HepG2 (cell line): ENCODE measurements around the gene COASY. TPM values are rescaled to one million over a fixed set of nuclear protein-coding genes. Genes with fewer than 3 reads are reported as not detected.

ENCODE experiments used
- ATAD3A ChIP-seq: sonication (generic); formaldehyde crosslinking; IDR thresholded peaks from 2 replicates; pipeline ENCODE4 v1.4.0; 2020; ENCODE audit warnings: missing genetic modification reagents
- BHLHE40 ChIP-seq: IDR thresholded peaks from 2 replicates; pipeline ENCODE4 v1.6.1; 2011; ENCODE audit warnings: low read length, improper control_type of control experiment
- CHD2 ChIP-seq: IDR thresholded peaks from 2 replicates; pipeline ENCODE4 v1.6.1; 2011; ENCODE audit warnings: low read depth, low read length, improper control_type of control experiment
- DRAP1 ChIP-seq: IDR thresholded peaks from 2 replicates; pipeline ENCODE4 v1.6.1; 2016; ENCODE audit warnings: missing genetic modification reagents, missing compliant biosample characterization
- ELF1 ChIP-seq: sonication (generic); formaldehyde crosslinking; IDR thresholded peaks from 2 replicates; pipeline ENCODE4 v1.4.0; 2020; ENCODE audit warnings: missing genetic modification reagents
- HOMEZ ChIP-seq: IDR thresholded peaks from 2 replicates; pipeline ENCODE4 v1.6.1; 2016; ENCODE audit warnings: low read depth
- IKZF4 ChIP-seq: sonication (generic); formaldehyde crosslinking; IDR thresholded peaks from 2 replicates; pipeline ENCODE4 v1.5.1; 2020; ENCODE audit warnings: borderline replicate concordance, mild to moderate bottlenecking, low read depth, missing genetic modification reagents; ENCODE audit errors: not compliant biosample characterization
- KDM6A ChIP-seq: IDR thresholded peaks from 2 replicates; pipeline ENCODE4 v1.6.1; 2016; ENCODE audit warnings: low read depth
- KLF13 ChIP-seq: sonication (generic); formaldehyde crosslinking; IDR thresholded peaks from 2 replicates; pipeline ENCODE4 v1.4.0; 2020; ENCODE audit warnings: mild to moderate bottlenecking, missing genetic modification reagents
- NFKBIZ ChIP-seq: IDR thresholded peaks from 2 replicates; pipeline ENCODE4 v1.6.1; 2018; ENCODE audit warnings: missing genetic modification reagents, missing compliant biosample characterization
- SMAD1 ChIP-seq: sonication (generic); formaldehyde crosslinking; IDR thresholded peaks from 2 replicates; pipeline ENCODE4 v1.4.0; 2020; ENCODE audit warnings: missing genetic modification reagents, low read depth, mild to moderate bottlenecking, borderline replicate concordance
- SRF ChIP-seq: IDR thresholded peaks from 2 replicates; pipeline ENCODE4 v1.6.1; 2011; ENCODE audit warnings: mild to moderate bottlenecking, low read depth, low read length, moderate library complexity
- TERF1 ChIP-seq: sonication (generic); formaldehyde crosslinking; IDR thresholded peaks from 2 replicates; pipeline ENCODE4 v1.8.0; 2022; ENCODE audit warnings: mild to moderate bottlenecking, missing genetic modification reagents, moderate library complexity
- TRAFD1 ChIP-seq: sonication (generic); formaldehyde crosslinking; IDR thresholded peaks from 2 replicates; pipeline ENCODE4 v1.5.1; 2020; ENCODE audit warnings: missing genetic modification reagents, mild to moderate bottlenecking, borderline replicate concordance
- ZBTB14 ChIP-seq: sonication (generic); formaldehyde crosslinking; IDR thresholded peaks from 2 replicates; pipeline ENCODE4 v1.4.0; 2020; ENCODE audit warnings: missing genetic modification reagents
- ZBTB43 ChIP-seq: sonication (generic); formaldehyde crosslinking; conservative IDR thresholded peaks from 2 replicates; pipeline ENCODE4 v1.4.0; 2020; ENCODE audit warnings: missing genetic modification reagents
- ZNF264 ChIP-seq: sonication (generic); formaldehyde crosslinking; IDR thresholded peaks from 2 replicates; pipeline ENCODE4 v1.4.0; 2020; ENCODE audit warnings: missing genetic modification reagents
- ZNF513 ChIP-seq: sonication (generic); formaldehyde crosslinking; conservative IDR thresholded peaks from 2 replicates; pipeline ENCODE4 v1.5.0; 2020; ENCODE audit warnings: missing genetic modification reagents
- ZNF530 ChIP-seq: sonication (generic); formaldehyde crosslinking; IDR thresholded peaks from 2 replicates; pipeline ENCODE4 v1.5.0; 2020; ENCODE audit warnings: low read depth, mild to moderate bottlenecking, missing genetic modification reagents
- ZNF746 ChIP-seq: sonication (generic); formaldehyde crosslinking; IDR thresholded peaks from 2 replicates; pipeline ENCODE4 v1.8.0; 2022; ENCODE audit warnings: mild to moderate bottlenecking, missing genetic modification reagents
- polyA plus RNA-seq, 8 experiments: library from polyadenylated mRNA; depleted of rRNA in 3 of 8; stranded (reverse) in 7 of 8; unstranded in 1 of 8; fragments of >200 nt; fragmentation: Illumina TruSeq in 4 of 8; extraction: Trizol in 4 of 8; gene quantifications; 2 replicates each; pipeline versions ENCODE4 v1.2.1 to v1.2.3, GENCODE V29; 2011 to 2016; ENCODE audit warnings: low read depth in 4 of 8, missing spikeins in 1 of 8, mixed read lengths in 1 of 8; ENCODE audit not compliant: insufficient read depth in 1 of 8
- total RNA-seq, 5 experiments: library from RNA; depleted of rRNA; stranded (reverse); fragments of >200 nt; fragmentation: Illumina TruSeq; extraction: Trizol; gene quantifications; 2 replicates each; pipeline ENCODE4 v1.2.3, GENCODE V29; 2016; ENCODE audit warnings: low read depth in 1 of 5

COASY gene
- total and polyA plus RNA-seq, 2 of the 13 experiments (the other 11 are each of a cell fraction or from before 2014, with no cell fraction given) = 90.7 to 125 TPM

- no peak for TF ChIP-seq KLF13 (CRISPR knock-in tag)
- TF ChIP-seq ZNF513 (CRISPR knock-in tag) = no peak
- TF ChIP-seq TERF1 (CRISPR knock-in tag) = 0 out of 2 replicates have a peak, but pooled peaks have one; percentile 55
- TF ChIP-seq BHLHE40 = peak; percentile 84
- peak; percentile 77 for TF ChIP-seq DRAP1 (CRISPR knock-in tag)
- TF ChIP-seq ZNF746 (CRISPR knock-in tag) = 0 out of 2 replicates have a peak, but pooled peaks have one; percentile 16
- no peak; the same call in 1 of the 2 replicates for TF ChIP-seq ATAD3A (CRISPR knock-in tag)
- no peak for TF ChIP-seq ZNF530
- no peak for TF ChIP-seq SRF
- no peak for TF ChIP-seq ZBTB14 (CRISPR knock-in tag)
- TF ChIP-seq ELF1 (CRISPR knock-in tag) = peak; percentile 83
- TF ChIP-seq SMAD1 (CRISPR knock-in tag) = no peak; the same call in 1 of the 2 replicates
- TF ChIP-seq HOMEZ (CRISPR knock-in tag) = peak; percentile 90
- TF ChIP-seq ZBTB43 = peak; percentile 94
- TF ChIP-seq IKZF4 = no peak
- TF ChIP-seq TRAFD1 = no peak
- TF ChIP-seq NFKBIZ (CRISPR knock-in tag) = no peak
- TF ChIP-seq CHD2 = peak; percentile 49; the same call in 1 of the 2 replicates
- peak; percentile 61; the same call in 1 of the 2 replicates for TF ChIP-seq ZNF264 (CRISPR knock-in tag)
- peak; percentile 75; the same call in 1 of the 2 replicates for TF ChIP-seq KDM6A
These were observed 20.7 kb upstream of the COASY start (continued) for GRCh38 chr17:42541041-42541833.
